C4-2B (cell line): ENCODE results near the gene VPS33A.

ENCODE experiments used
- CTCF ChIP-seq: fragments of 450-650 bp; conservative IDR thresholded peaks from 2 replicates; pipeline ENCODE4 v1.5.1; 2017; ENCODE audit warnings: mild to moderate bottlenecking
- ZFX ChIP-seq: fragments of 450-650 bp; IDR thresholded peaks from 2 replicates; pipeline ENCODE4 v1.6.1; 2017

- TF ChIP-seq CTCF (no peak), ZFX (no peak)
Measured at GRCh38 chr12:122265476-122265875, 818 bp downstream of the VPS33A start.
